GM23338 (cell line): ENCODE measurements around the gene CDCA4. TPM values are rescaled to one million over a fixed set of nuclear protein-coding genes. Genes with fewer than 3 reads are reported as not detected.

Experiments
- ATAC-seq: fragments of 200-7000 bp; cut with Tn5 transposase; 3 replicates; pipeline ENCODE4 v1.9.1; 2020
- DNase-seq: peaks from one replicate; pipeline ENCODE4 v3.0.0-alpha.2; 2015; ENCODE audit warnings: low spot score
- H2AFZ ChIP-seq: fragments of 200-600 bp; sonication (generic); 2 replicates; pipeline ENCODE4 v1.8.0; 2016; ENCODE audit warnings: antibody characterized with exemption, mild to moderate bottlenecking, moderate library complexity
- H3F3A ChIP-seq: fragments of 200-600 bp; sonication (generic); replicated peaks from 2 replicates; pipeline ENCODE4 v1.8.0; 2017; ENCODE audit warnings: antibody characterized with exemption, mixed run types, low read depth
- H3K27ac ChIP-seq: fragments of 200-600 bp; sonication (generic); 2 replicates; pipeline ENCODE4 v1.6.1; 2016; ENCODE audit warnings: low read depth
- H3K27me3 ChIP-seq: fragments of 200-600 bp; sonication (generic); 2 replicates; pipeline ENCODE4 v1.8.0; 2016; ENCODE audit warnings: mild to moderate bottlenecking, mixed run types, moderate library complexity; ENCODE audit not compliant: insufficient read depth
- H3K36me3 ChIP-seq: fragments of 200-600 bp; sonication (generic); 2 replicates; pipeline ENCODE4 v1.8.0; 2016; ENCODE audit warnings: mild to moderate bottlenecking; ENCODE audit not compliant: insufficient read depth
- H3K4me1 ChIP-seq: fragments of 200-600 bp; sonication (generic); 2 replicates; pipeline ENCODE4 v1.8.0; 2016; ENCODE audit warnings: mild to moderate bottlenecking, moderate library complexity; ENCODE audit not compliant: insufficient read depth
- H3K4me2 ChIP-seq: fragments of 200-600 bp; sonication (generic); 2 replicates; pipeline ENCODE4 v1.7.1; 2017; ENCODE audit warnings: mixed run types
- H3K4me3 ChIP-seq: fragments of 200-600 bp; sonication (generic); 2 replicates; pipeline ENCODE4 v1.6.1; 2016; ENCODE audit warnings: mixed run types
- H3K79me2 ChIP-seq: fragments of 200-600 bp; sonication (generic); replicated peaks from 2 replicates; pipeline ENCODE4 v1.8.0; 2017; ENCODE audit warnings: mild to moderate bottlenecking; ENCODE audit not compliant: insufficient read depth
- H3K9me2 ChIP-seq: fragments of 200-600 bp; sonication (generic); 2 replicates; pipeline ENCODE4 v1.8.0; 2017; ENCODE audit not compliant: insufficient read depth
- H4K20me1 ChIP-seq: fragments of 200-600 bp; sonication (generic); replicated peaks from 2 replicates; pipeline ENCODE4 v1.8.0; 2017; ENCODE audit warnings: mild to moderate bottlenecking; ENCODE audit not compliant: insufficient read depth
- H3K27ac Mint-ChIP-seq: 2 replicates; pipeline ENCODE4 v1.8.0; 2020; ENCODE audit warnings: inconsistent platforms, mild to moderate bottlenecking, moderate library complexity, mixed read lengths
- H3K27me3 Mint-ChIP-seq: 3 replicates; pipeline ENCODE4 v1.8.0; 2022; ENCODE audit warnings: low read depth, mild to moderate bottlenecking, moderate library complexity, mixed read lengths, inconsistent platforms; ENCODE audit not compliant: insufficient read depth, poor library complexity
- H3K36me3 Mint-ChIP-seq: 3 replicates; pipeline ENCODE4 v1.8.0; 2021; ENCODE audit warnings: low read depth, mild to moderate bottlenecking, inconsistent platforms, moderate library complexity, mixed read lengths
- H3K4me1 Mint-ChIP-seq: 3 replicates; pipeline ENCODE4 v1.8.0; 2020; ENCODE audit warnings: mild to moderate bottlenecking, inconsistent platforms, mixed read lengths
- H3K4me3 Mint-ChIP-seq: 3 replicates; pipeline ENCODE4 v1.8.0; 2021; ENCODE audit warnings: moderate library complexity, mild to moderate bottlenecking, inconsistent platforms, mixed read lengths
- H3K9me3 Mint-ChIP-seq: 3 replicates; pipeline ENCODE4 v1.8.0; 2020; ENCODE audit warnings: moderate library complexity, mild to moderate bottlenecking, inconsistent platforms, mixed read lengths
- CTCF ChIP-seq, 2 experiments: fragments of 200-600 bp in 1 of 2; sonication (generic) in 1 of 2; conservative IDR thresholded peaks; 2 replicates each; pipeline versions ENCODE4 v1.5.1 to v1.6.1; 2016 to 2017; ENCODE audit warnings: antibody characterized with exemption in 2 of 2, low read depth in 2 of 2, mild to moderate bottlenecking in 2 of 2, moderate library complexity in 1 of 2
- EZH2phosphoT487 ChIP-seq: fragments of 200-600 bp; sonication (generic); IDR thresholded peaks from one replicate; pipeline ENCODE4 v1.8.1; 2018; ENCODE audit warnings: antibody characterized with exemption; ENCODE audit not compliant: unreplicated experiment
- POLR2AphosphoS5 ChIP-seq: IDR thresholded peaks from 2 replicates; pipeline ENCODE4 v1.6.1; 2016; ENCODE audit warnings: antibody characterized with exemption, low read depth
- REST ChIP-seq: IDR thresholded peaks from one replicate; pipeline ENCODE4 v1.6.1; 2018; ENCODE audit warnings: antibody characterized with exemption; ENCODE audit not compliant: unreplicated experiment
- ZNF114 ChIP-seq: fragments of 250-450 bp; sonication (Bioruptor Pico); IDR thresholded peaks from 2 replicates; pipeline ENCODE4 v1.5.0; 2020; ENCODE audit warnings: mild to moderate bottlenecking, moderate library complexity
- ZNF331 ChIP-seq: fragments of 250-450 bp; sonication (Bioruptor Pico); IDR thresholded peaks from 2 replicates; pipeline ENCODE4 v1.5.0; 2020; ENCODE audit warnings: low read depth, mild to moderate bottlenecking, moderate library complexity
- polyA plus RNA-seq: library from polyadenylated mRNA; unstranded; fragments of >200 nt; fragmentation: Nextera tagmentation; extraction: Ambion mirVana; gene quantifications from 2 replicates; pipeline ENCODE4 v1.2.1, GENCODE V29; 2016
- total RNA-seq: library from RNA; depleted of rRNA; stranded (reverse); fragments of >200 nt; shearing (Covaris generic); gene quantifications from 2 replicates; pipeline ENCODE4 v1.2.3, GENCODE V29; 2014
- TF ChIP-seq, protein P1 (sequence below): IDR thresholded peaks from 2 replicates; pipeline ENCODE4 v1.6.1; 2016; ENCODE audit warnings: antibody characterized with exemption
- TF ChIP-seq, protein P2 (sequence below): fragments of 250-450 bp; sonication (Bioruptor Pico); IDR thresholded peaks from 2 replicates; pipeline ENCODE4 v1.5.0; 2020; ENCODE audit warnings: mild to moderate bottlenecking, moderate library complexity

CDCA4 gene
- total and polyA plus RNA-seq, 2 experiments from 2014 or later: 32.6 to 70.7 TPM

GRCh38 chr14:105030836-105031396 lies 10.0 kb upstream of the CDCA4 start:
- Histone ChIP-seq H3K4me2 (no peak overlapping the region), H3K9me2 (no peaks in the 10 kb centered on the region), H3K79me2 (no peaks in the 10 kb centered on the region), H3F3A (peaks cover 9% of the 10 kb centered on the region; the same call in 1 of the 2 replicates), H3K4me1 (peaks cover 11% of the 10 kb centered on the region), H4K20me1 (no peaks in the 10 kb centered on the region), H3K27ac (no peak overlapping the region), H3K36me3 (no peaks in the 10 kb centered on the region), H3K4me3 (no peak overlapping the region), H2AFZ (no peak overlapping the region), H3K27me3 (peaks cover 47% of the 10 kb centered on the region)
- Mint-ChIP-seq H3K9me3 (no peaks in the 10 kb centered on the region), H3K4me3 (no peak overlapping the region), H3K27ac (no peak overlapping the region), H3K36me3 (no peaks in the 10 kb centered on the region), H3K27me3 (peaks cover 30% of the 10 kb centered on the region), H3K4me1 (peaks cover 10% of the 10 kb centered on the region)
- ATAC-seq: no peak
- TF ChIP-seq REST: no peak
- TF ChIP-seq EZH2phosphoT487: no peak
- TF ChIP-seq ZNF331: no peak
- TF ChIP-seq ZNF114 (CRISPR knock-in tag): no peak
- TF ChIP-seq, protein P1, sequence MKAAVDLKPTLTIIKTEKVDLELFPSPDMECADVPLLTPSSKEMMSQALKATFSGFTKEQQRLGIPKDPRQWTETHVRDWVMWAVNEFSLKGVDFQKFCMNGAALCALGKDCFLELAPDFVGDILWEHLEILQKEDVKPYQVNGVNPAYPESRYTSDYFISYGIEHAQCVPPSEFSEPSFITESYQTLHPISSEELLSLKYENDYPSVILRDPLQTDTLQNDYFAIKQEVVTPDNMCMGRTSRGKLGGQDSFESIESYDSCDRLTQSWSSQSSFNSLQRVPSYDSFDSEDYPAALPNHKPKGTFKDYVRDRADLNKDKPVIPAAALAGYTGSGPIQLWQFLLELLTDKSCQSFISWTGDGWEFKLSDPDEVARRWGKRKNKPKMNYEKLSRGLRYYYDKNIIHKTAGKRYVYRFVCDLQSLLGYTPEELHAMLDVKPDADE: no peak
- TF ChIP-seq CTCF (conservative IDR thresholded peaks at IDR 0.05; ENCODE audit: low read depth in 2 of 2): no peak
- TF ChIP-seq, protein P2, sequence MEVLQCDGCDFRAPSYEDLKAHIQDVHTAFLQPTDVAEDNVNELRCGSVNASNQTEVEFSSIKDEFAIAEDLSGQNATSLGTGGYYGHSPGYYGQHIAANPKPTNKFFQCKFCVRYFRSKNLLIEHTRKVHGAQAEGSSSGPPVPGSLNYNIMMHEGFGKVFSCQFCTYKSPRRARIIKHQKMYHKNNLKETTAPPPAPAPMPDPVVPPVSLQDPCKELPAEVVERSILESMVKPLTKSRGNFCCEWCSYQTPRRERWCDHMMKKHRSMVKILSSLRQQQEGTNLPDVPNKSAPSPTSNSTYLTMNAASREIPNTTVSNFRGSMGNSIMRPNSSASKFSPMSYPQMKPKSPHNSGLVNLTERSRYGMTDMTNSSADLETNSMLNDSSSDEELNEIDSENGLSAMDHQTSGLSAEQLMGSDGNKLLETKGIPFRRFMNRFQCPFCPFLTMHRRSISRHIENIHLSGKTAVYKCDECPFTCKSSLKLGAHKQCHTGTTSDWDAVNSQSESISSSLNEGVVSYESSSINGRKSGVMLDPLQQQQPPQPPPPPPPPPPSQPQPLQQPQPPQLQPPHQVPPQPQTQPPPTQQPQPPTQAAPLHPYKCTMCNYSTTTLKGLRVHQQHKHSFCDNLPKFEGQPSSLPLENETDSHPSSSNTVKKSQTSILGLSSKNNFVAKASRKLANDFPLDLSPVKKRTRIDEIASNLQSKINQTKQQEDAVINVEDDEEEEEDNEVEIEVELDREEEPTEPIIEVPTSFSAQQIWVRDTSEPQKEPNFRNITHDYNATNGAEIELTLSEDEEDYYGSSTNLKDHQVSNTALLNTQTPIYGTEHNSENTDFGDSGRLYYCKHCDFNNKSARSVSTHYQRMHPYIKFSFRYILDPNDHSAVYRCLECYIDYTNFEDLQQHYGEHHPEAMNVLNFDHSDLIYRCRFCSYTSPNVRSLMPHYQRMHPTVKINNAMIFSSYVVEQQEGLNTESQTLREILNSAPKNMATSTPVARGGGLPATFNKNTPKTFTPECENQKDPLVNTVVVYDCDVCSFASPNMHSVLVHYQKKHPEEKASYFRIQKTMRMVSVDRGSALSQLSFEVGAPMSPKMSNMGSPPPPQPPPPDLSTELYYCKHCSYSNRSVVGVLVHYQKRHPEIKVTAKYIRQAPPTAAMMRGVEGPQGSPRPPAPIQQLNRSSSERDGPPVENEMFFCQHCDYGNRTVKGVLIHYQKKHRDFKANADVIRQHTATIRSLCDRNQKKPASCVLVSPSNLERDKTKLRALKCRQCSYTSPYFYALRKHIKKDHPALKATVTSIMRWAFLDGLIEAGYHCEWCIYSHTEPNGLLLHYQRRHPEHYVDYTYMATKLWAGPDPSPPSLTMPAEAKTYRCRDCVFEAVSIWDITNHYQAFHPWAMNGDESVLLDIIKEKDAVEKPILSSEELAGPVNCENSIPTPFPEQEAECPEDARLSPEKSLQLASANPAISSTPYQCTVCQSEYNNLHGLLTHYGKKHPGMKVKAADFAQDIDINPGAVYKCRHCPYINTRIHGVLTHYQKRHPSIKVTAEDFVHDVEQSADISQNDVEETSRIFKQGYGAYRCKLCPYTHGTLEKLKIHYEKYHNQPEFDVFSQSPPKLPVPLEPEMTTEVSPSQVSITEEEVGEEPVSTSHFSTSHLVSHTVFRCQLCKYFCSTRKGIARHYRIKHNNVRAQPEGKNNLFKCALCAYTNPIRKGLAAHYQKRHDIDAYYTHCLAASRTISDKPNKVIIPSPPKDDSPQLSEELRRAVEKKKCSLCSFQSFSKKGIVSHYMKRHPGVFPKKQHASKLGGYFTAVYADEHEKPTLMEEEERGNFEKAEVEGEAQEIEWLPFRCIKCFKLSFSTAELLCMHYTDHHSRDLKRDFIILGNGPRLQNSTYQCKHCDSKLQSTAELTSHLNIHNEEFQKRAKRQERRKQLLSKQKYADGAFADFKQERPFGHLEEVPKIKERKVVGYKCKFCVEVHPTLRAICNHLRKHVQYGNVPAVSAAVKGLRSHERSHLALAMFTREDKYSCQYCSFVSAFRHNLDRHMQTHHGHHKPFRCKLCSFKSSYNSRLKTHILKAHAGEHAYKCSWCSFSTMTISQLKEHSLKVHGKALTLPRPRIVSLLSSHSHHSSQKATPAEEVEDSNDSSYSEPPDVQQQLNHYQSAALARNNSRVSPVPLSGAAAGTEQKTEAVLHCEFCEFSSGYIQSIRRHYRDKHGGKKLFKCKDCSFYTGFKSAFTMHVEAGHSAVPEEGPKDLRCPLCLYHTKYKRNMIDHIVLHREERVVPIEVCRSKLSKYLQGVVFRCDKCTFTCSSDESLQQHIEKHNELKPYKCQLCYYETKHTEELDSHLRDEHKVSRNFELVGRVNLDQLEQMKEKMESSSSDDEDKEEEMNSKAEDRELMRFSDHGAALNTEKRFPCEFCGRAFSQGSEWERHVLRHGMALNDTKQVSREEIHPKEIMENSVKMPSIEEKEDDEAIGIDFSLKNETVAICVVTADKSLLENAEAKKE: no peak
- no peak for TF ChIP-seq POLR2AphosphoS5
- DNase-seq: no peak
